ENCODE results near the gene PRPF4.
"Not testable (repeated sequence)": the region's sequence is repeated elsewhere in the genome, so short reads cannot be mapped to it uniquely, and the experiment has no call there.

Gene PRPF4

GRCh38 chr9:113275157-113276131, at the start of gene PRPF4, which contains the start of gene CDC26:
Gene PRPF4 (plus strand): TSS chr9:113275658. CDS start chr9:113275744, 86 bp downstream.
Gene CDC26 (minus strand): TSS chr9:113275572. CDS start chr9:113272507, 3,065 bp downstream.
- DNase-seq = peak; percentile 95

- no peak for DNase-seq
These were observed 48.0 kb upstream of the PRPF4 start for GRCh38 chr9:113227436-113227835.

- no peak for DNase-seq
These were observed 47.3 kb upstream of the PRPF4 start for GRCh38 chr9:113228130-113228665.

- DNase-seq = no peak
These were observed 43.8 kb upstream of the PRPF4 start for GRCh38 chr9:113231701-113232100.

- not testable (repeated sequence) for DNase-seq
These were observed 39.7 kb upstream of the PRPF4 start for GRCh38 chr9:113235701-113236255.

GRCh38 chr9:113237026-113237425, 38.4 kb upstream of the PRPF4 start:
- no peak for DNase-seq

- DNase-seq = no peak
These were observed 37.1 kb upstream of the PRPF4 start for GRCh38 chr9:113238202-113238858.

- no peak for DNase-seq
These were observed 36.6 kb upstream of the PRPF4 start for GRCh38 chr9:113238859-113239232.

- DNase-seq = no peak
These were observed 34.3 kb upstream of the PRPF4 start for GRCh38 chr9:113241161-113241560.

- no peak for DNase-seq
These were observed 30.9 kb upstream of the PRPF4 start for GRCh38 chr9:113244556-113244955.

GRCh38 chr9:113245894-113246293, 29.6 kb upstream of the PRPF4 start:
- DNase-seq = no peak

- no peak for DNase-seq
These were observed 28.5 kb upstream of the PRPF4 start for GRCh38 chr9:113246928-113247327.

- no peak for DNase-seq
These were observed 27.8 kb upstream of the PRPF4 start for GRCh38 chr9:113247640-113248039.

GRCh38 chr9:113249661-113250060, 25.8 kb upstream of the PRPF4 start:
- DNase-seq = not testable (repeated sequence)

GRCh38 chr9:113250807-113251206, 24.7 kb upstream of the PRPF4 start:
- DNase-seq = no peak

GRCh38 chr9:113254991-113255390, 20.5 kb upstream of the PRPF4 start:
- no peak for DNase-seq

- DNase-seq = no peak
These were observed 20.0 kb upstream of the PRPF4 start for GRCh38 chr9:113255438-113255837.

GRCh38 chr9:113257863-113258262, 17.6 kb upstream of the PRPF4 start:
- no peak for DNase-seq

- DNase-seq = no peak
These were observed 17.2 kb upstream of the PRPF4 start for GRCh38 chr9:113258282-113258681.

GRCh38 chr9:113261917-113262671, 13.4 kb upstream of the PRPF4 start:
- DNase-seq = no peak

GRCh38 chr9:113266174-113266573, 9.3 kb upstream of the PRPF4 start:
- no peak for DNase-seq

- no peak for DNase-seq
These were observed 7.4 kb upstream of the PRPF4 start for GRCh38 chr9:113267911-113268566.

Measured in activated CD8-positive, alpha-beta memory T cell treated with anti-CD3 and anti-CD28 coated beads for 24 hours (primary cell).